Nephron progenitor cell (in vitro differentiated cells): ENCODE measurements around the gene HPCAL1.
A peak's percentile ranks its signal among the peaks of the same experiment; 100 is the strongest.

Experiments used
- DNase-seq: peaks from one replicate; pipeline ENCODE4 v3.0.0; 2021
- H3K27ac Mint-ChIP-seq: 2 replicates; pipeline ENCODE4 v1.8.0; 2021; ENCODE audit warnings: mild to moderate bottlenecking, moderate library complexity, mixed read lengths
- H3K27me3 Mint-ChIP-seq: 2 replicates; pipeline ENCODE4 v1.8.0; 2021; ENCODE audit warnings: mild to moderate bottlenecking, low read depth, mixed read lengths; ENCODE audit not compliant: poor library complexity
- H3K36me3 Mint-ChIP-seq: 2 replicates; pipeline ENCODE4 v1.8.0; 2021; ENCODE audit warnings: low read depth, mixed read lengths
- H3K4me1 Mint-ChIP-seq: 2 replicates; pipeline ENCODE4 v1.8.0; 2021; ENCODE audit warnings: mixed read lengths
- H3K4me3 Mint-ChIP-seq: 2 replicates; pipeline ENCODE4 v1.8.0; 2021; ENCODE audit warnings: mild to moderate bottlenecking, moderate library complexity, mixed read lengths
- H3K9me3 Mint-ChIP-seq: 2 replicates; pipeline ENCODE4 v1.8.0; 2021; ENCODE audit warnings: mild to moderate bottlenecking, moderate library complexity, mixed read lengths
- TF ChIP-seq, protein P1 (sequence below): fragments of 200-600 bp; sonication (generic); IDR thresholded peaks from 2 replicates; pipeline ENCODE4 v1.5.0; 2021; ENCODE audit warnings: antibody characterized with exemption

The HPCAL1 gene

DNA sequence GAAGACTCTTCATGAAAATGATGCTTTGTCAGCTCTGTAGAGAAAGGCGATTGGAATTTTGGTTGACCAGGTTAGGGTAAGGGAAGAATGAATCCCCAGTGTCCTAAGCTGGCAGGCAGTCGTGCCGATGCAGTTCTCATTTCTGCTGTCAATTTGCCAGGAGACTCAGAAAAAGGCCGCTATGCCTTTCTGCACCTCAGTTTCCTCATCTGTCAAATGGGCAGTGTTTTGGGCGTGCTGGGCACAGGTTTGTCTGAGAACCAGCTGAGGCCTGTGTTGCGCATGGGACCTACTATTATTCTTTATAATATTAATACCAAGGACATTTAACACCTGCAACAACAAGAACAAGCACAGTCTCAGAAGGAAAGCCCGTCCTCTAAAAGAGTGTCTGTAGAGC is 50.3 kb downstream of the HPCAL1 start:
- no peak overlapping the region for H3K27ac Mint-ChIP-seq
- peaks cover 37% of the 10 kb centered on the region for H3K4me1 Mint-ChIP-seq
- DNase-seq, result no peak
- H3K9me3 Mint-ChIP-seq, result no peaks in the 10 kb centered on the region
- peaks cover 3% of the 10 kb centered on the region for H3K27me3 Mint-ChIP-seq
- H3K4me3 Mint-ChIP-seq, result no peak overlapping the region
- H3K36me3 Mint-ChIP-seq, result no peaks in the 10 kb centered on the region
- TF ChIP-seq, protein P1, sequence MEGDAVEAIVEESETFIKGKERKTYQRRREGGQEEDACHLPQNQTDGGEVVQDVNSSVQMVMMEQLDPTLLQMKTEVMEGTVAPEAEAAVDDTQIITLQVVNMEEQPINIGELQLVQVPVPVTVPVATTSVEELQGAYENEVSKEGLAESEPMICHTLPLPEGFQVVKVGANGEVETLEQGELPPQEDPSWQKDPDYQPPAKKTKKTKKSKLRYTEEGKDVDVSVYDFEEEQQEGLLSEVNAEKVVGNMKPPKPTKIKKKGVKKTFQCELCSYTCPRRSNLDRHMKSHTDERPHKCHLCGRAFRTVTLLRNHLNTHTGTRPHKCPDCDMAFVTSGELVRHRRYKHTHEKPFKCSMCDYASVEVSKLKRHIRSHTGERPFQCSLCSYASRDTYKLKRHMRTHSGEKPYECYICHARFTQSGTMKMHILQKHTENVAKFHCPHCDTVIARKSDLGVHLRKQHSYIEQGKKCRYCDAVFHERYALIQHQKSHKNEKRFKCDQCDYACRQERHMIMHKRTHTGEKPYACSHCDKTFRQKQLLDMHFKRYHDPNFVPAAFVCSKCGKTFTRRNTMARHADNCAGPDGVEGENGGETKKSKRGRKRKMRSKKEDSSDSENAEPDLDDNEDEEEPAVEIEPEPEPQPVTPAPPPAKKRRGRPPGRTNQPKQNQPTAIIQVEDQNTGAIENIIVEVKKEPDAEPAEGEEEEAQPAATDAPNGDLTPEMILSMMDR, result no peak

DNA sequence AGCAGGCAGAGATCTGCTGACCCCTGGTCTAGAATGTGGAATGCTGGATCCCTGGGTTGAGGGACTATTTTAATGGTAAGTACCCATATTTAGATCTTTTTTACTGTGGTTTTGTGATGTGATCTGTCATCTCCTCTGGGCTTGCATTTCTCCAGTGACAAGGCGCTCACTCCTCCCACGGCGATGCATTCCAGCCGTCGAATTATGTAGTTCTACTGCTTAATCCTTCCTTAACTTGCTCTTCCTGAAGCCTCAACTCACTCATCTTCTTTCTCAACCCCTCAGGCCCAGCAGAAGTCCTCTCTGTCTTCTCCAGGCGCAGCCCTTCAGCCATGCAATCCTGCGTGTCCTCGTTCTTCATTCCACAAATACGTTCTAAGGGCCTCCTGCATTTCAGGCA is 51.2 kb downstream of the HPCAL1 start:
- Mint-ChIP-seq H3K27me3 (peaks cover 7% of the 10 kb centered on the region), H3K4me3 (no peak overlapping the region), H3K27ac (no peak overlapping the region), H3K36me3 (no peaks in the 10 kb centered on the region), H3K4me1 (peaks cover 38% of the 10 kb centered on the region), H3K9me3 (no peaks in the 10 kb centered on the region)
- TF ChIP-seq, protein P1, result no peak
- no peak for DNase-seq

DNA sequence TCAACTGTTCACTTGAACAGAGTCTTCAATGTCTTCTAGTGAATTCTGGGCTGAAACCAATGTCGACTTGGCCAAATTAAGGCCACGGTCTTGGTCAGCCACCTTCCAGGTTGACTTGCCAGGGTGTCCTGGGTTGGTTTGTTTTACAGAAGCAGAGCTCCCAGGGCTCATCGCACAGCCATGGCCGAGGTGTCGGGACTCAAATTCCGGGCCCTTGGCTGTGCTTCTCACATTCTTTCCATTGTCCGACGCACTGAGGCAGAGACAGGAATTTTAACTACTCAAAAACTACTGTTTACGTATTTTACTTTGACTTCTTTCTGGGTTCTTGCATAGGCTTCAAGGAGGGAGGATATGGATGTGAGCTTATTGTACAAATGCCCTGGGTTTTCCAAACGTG is 51.7 kb downstream of the HPCAL1 start:
- no peak overlapping the region for H3K27ac Mint-ChIP-seq

DNA sequence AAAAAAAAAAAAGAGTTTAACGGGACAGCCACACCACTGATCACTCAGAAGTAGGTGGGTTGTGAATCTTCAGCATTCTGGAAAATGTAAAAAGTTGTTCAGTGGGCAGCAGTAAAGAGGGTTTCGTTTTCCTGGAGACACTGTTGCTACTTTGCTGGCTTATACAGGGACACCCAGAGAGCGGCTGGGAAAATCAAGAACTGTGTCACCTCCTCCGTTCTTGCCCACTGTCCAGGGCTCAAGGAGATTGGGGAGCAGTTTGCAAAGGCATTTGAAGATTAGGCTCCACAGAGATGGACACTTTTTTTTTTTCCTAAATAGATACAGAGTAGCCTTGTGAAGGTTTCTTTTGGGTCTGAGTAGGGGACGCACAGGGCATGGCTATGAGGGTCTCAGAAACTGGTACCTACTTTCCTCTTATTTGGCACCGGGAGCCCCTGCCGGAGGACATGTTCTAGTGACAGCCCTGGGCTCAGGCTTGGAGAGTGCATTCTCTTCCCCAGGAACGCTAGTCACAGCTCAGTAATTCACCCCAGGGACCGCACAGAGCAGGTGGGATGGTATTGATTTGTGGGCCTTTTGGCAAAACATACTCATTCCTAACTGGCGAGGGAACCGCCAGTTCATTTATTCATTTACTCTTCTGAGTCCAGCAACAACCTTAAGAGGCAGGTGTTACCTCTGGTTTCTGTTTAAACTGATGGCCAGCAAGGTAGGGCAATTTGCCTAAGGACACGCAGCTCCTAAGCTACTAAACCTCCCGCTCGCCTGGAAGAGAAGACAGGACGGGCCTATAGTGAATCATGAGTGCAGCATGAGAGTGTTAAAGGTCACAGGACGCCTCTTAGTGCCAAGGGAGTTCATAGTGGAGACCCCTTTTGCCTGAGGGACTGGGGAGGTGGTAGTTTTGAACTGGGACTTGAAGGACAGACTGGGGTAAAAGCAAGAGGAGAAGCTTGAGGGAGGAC is 53.1 kb downstream of the HPCAL1 start:
- no peak overlapping the region for H3K4me3 Mint-ChIP-seq
- no peaks in the 10 kb centered on the region for H3K9me3 Mint-ChIP-seq
- H3K36me3 Mint-ChIP-seq, result no peaks in the 10 kb centered on the region
- peaks cover 7% of the 10 kb centered on the region for H3K27me3 Mint-ChIP-seq
- H3K4me1 Mint-ChIP-seq, result peaks cover 38% of the 10 kb centered on the region
- H3K27ac Mint-ChIP-seq, result peak overlapping the region; percentile 64
- peak; percentile 29 for DNase-seq
- TF ChIP-seq, protein P1, result no peak

More for the DNA sequence above, 51.7 kb downstream of the HPCAL1 start:
- TF ChIP-seq, protein P1, result no peak
- Mint-ChIP-seq H3K4me3 (no peak overlapping the region), H3K27me3 (peaks cover 7% of the 10 kb centered on the region), H3K9me3 (no peaks in the 10 kb centered on the region), H3K36me3 (no peaks in the 10 kb centered on the region), H3K4me1 (peaks cover 38% of the 10 kb centered on the region)
- DNase-seq, result no peak

DNA sequence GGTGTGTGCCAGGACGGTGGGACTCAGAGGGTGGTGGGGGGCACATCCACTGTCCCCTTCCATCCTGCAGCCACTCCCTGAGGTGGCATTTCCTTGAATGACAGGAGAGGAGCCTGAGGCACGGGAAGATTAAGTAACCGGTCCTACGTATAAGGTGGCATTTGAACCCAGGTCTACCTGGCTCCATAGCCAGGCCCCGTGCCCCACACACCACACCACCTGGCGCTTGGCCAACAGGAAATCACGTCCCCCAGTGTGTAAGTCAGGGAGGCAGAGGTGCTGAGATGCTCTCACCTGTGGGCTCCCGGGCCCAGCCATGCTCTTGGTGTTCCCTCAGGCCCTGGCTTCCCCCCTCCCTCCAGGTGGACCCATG is 53.7 kb downstream of the HPCAL1 start:
- H3K27ac Mint-ChIP-seq, result no peak overlapping the region
- TF ChIP-seq, protein P1, result no peak
- no peak overlapping the region for H3K4me3 Mint-ChIP-seq
- no peaks in the 10 kb centered on the region for H3K36me3 Mint-ChIP-seq
- no peak for DNase-seq
- no peaks in the 10 kb centered on the region for H3K9me3 Mint-ChIP-seq
- peaks cover 38% of the 10 kb centered on the region for H3K4me1 Mint-ChIP-seq
- peaks cover 7% of the 10 kb centered on the region for H3K27me3 Mint-ChIP-seq
